Esophagus (tissue), 2 donors: Measurements from ENCODE around the gene FRMD8. TPM values are rescaled to one million over a fixed set of nuclear protein-coding genes. Genes with fewer than 3 reads are reported as not detected.
"Not testable (repeated sequence)": the region's sequence is repeated elsewhere in the genome, so short reads cannot be mapped to it uniquely, and the experiment has no call there.

Source experiments
- H3K27ac ChIP-seq, 2 donors: one replicate each; pipeline ENCODE4 v1.5.1; 2013; ENCODE audit warnings: low read depth in 2 of 2, mild to moderate bottlenecking in 2 of 2, inconsistent platforms in 1 of 2, low read length in 1 of 2, moderate library complexity in 1 of 2
- H3K27me3 ChIP-seq, 2 donors: one replicate each; pipeline ENCODE4 v1.6.1; 2013; ENCODE audit warnings: low read length in 2 of 2, control low read depth in 1 of 2, mild to moderate bottlenecking in 1 of 2; ENCODE audit not compliant: insufficient read depth in 2 of 2, control insufficient read depth in 1 of 2
- H3K36me3 ChIP-seq, 2 donors: one replicate each; pipeline ENCODE4 v1.6.1; 2013; ENCODE audit warnings: low read length in 1 of 2; ENCODE audit not compliant: control insufficient read depth in 2 of 2, insufficient read depth in 2 of 2
- H3K4me1 ChIP-seq, 2 donors: one replicate each; pipeline ENCODE4 v1.6.1; 2013; ENCODE audit warnings: low read length in 1 of 2; ENCODE audit not compliant: control insufficient read depth in 2 of 2, insufficient read depth in 2 of 2
- H3K4me3 ChIP-seq, 2 donors: one replicate each; pipeline ENCODE4 v1.5.1; 2013; ENCODE audit warnings: low read length in 2 of 2, mild to moderate bottlenecking in 2 of 2, low read depth in 1 of 2, moderate library complexity in 1 of 2
- H3K9me3 ChIP-seq, 2 donors: one replicate each; pipeline ENCODE4 v1.6.1; 2013; ENCODE audit warnings: mild to moderate bottlenecking in 2 of 2, low read depth in 1 of 2, low read length in 1 of 2, moderate library complexity in 1 of 2; ENCODE audit not compliant: control insufficient read depth in 2 of 2, insufficient read depth in 1 of 2
- WGBS, 2 donors: extraction: QIAGEN DNeasy Blood & Tissue Kit; methylation state at CpG; one replicate each; pipeline ENCODE4 v1.1.7; 2013; 5-methylcytosine and 5-hydroxymethylcytosine counted together
- polyA plus RNA-seq, 2 donors: library from polyadenylated mRNA; stranded (reverse); fragments of 200-250 nt; gene quantifications; one replicate each; pipeline ENCODE4 v1.2.3, GENCODE V29; 2013
- donor health status: healthy with polysubstance abuse.
- donor health status: Bipolar disorder and iron deficiency.

FRMD8 gene
- polyA plus RNA-seq, 2 donors, result 25.2 to 27.8 TPM

DNA sequence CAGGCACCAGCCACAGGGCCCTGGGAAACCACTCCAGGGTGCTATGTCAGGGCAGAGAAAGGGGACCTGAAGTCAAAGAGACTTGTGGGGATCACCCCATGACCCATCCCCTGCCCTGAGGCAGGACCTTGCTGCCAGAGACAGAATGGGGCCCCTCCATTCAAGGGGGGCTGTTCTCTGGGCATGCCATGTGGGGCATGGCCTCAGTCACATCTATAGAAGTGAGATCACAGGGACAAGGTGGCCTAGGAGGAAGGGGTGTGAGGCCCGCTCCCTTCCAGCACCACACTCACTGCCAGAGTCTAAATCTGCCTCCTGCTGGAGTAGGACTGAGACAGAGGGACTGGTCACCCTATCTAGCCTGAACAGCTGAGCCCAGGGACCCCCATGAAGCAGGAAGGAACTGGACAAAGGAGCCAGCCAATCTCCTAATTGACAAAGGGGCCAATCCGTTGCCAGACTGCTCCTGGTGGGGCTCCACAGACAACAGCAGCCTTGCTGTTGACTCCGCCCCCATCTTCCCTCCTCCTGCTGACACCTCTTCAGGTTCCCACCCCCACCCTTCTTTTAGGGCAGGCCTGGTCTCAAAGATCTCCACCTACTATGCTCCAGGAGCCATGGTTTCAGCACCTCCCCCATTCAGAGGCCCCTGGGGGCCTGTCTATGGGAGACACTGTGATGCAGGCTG, 62.1 kb downstream of the FRMD8 start:
- peak overlapping the region; percentile 3 to 58 for H3K27ac ChIP-seq
- 79 to 89% methylated on average over 3 of the region's 3 CpGs for WGBS, 2 donors

GRCh38 chr11:65451301-65451700, 64.9 kb downstream of the FRMD8 start:
- not testable (repeated sequence) for H3K4me3 ChIP-seq, H3K4me1 ChIP-seq, H3K27me3 ChIP-seq, H3K9me3 ChIP-seq, H3K27ac ChIP-seq, H3K36me3 ChIP-seq
- WGBS, 2 donors, result 85 to 95% methylated on average over 10 to 28 of the region's 30 CpGs

More for the DNA sequence above, 62.1 kb downstream of the FRMD8 start:
- H3K36me3 ChIP-seq, result peaks cover 0 to 14% of the 10 kb centered on the region in 2 donors
- H3K4me3 ChIP-seq, result no peak overlapping the region
- no peaks in the 10 kb centered on the region for H3K9me3 ChIP-seq
- no peaks in the 10 kb centered on the region for H3K27me3 ChIP-seq
- H3K4me1 ChIP-seq, result no peaks in the 10 kb centered on the region

GRCh38 chr11:65452259-65452658, 65.8 kb downstream of the FRMD8 start:
- H3K4me3 ChIP-seq, H3K9me3 ChIP-seq, H3K4me1 ChIP-seq, H3K27me3 ChIP-seq, H3K36me3 ChIP-seq: not testable (repeated sequence)
- H3K27ac ChIP-seq, result peak overlapping the region; percentile 81 to 94
- 68 to 70% methylated on average over 1 to 2 of the region's 3 CpGs for WGBS, 2 donors

GRCh38 chr11:65452806-65453490, 66.5 kb downstream of the FRMD8 start:
- H3K27ac ChIP-seq, result peak overlapping the region; percentile 92 to 94
- no peaks in the 10 kb centered on the region for H3K9me3 ChIP-seq
- no peak overlapping the region for H3K4me3 ChIP-seq
- no peaks in the 10 kb centered on the region for H3K36me3 ChIP-seq
- no peaks in the 10 kb centered on the region for H3K27me3 ChIP-seq
- H3K4me1 ChIP-seq, result peaks cover 0 to 10% of the 10 kb centered on the region in 2 donors
- WGBS, 2 donors, result 42 to 51% methylated on average over 8 of the region's 8 CpGs

GRCh38 chr11:65454311-65454695, 67.9 kb downstream of the FRMD8 start:
- Histone ChIP-seq H3K27me3 (no peaks in the 10 kb centered on the region), H3K4me3 (peak overlapping the region; percentile 42 to 58), H3K36me3 (no peaks in the 10 kb centered on the region), H3K9me3 (no peaks in the 10 kb centered on the region), H3K4me1 (peaks cover 0 to 10% of the 10 kb centered on the region in 2 donors), H3K27ac (peak overlapping the region; percentile 88 to 92)
- WGBS, 2 donors, result 48 to 57% methylated on average over 10 of the region's 10 CpGs

- no peaks in the 10 kb centered on the region for H3K9me3 ChIP-seq
- H3K4me3 ChIP-seq, result peak overlapping the region; percentile 42 to 58
- peaks cover 0 to 10% of the 10 kb centered on the region in 2 donors for H3K4me1 ChIP-seq
- peak overlapping the region; percentile 88 to 92 for H3K27ac ChIP-seq
- no peaks in the 10 kb centered on the region for H3K27me3 ChIP-seq
- H3K36me3 ChIP-seq, result no peaks in the 10 kb centered on the region
- WGBS, 2 donors, result 2 to 3% methylated on average over 47 of the region's 47 CpGs
Measured at GRCh38 chr11:65454696-65455456, 68.4 kb downstream of the FRMD8 start.

GRCh38 chr11:65456418-65456817, 70.0 kb downstream of the FRMD8 start:
- Histone ChIP-seq H3K4me3 (no peak overlapping the region), H3K9me3 (no peaks in the 10 kb centered on the region), H3K27me3 (no peaks in the 10 kb centered on the region), H3K36me3 (no peaks in the 10 kb centered on the region), H3K27ac (no peak overlapping the region), H3K4me1 (peaks cover 0 to 10% of the 10 kb centered on the region in 2 donors)
- WGBS, 2 donors, result 92 to 93% methylated on average over 3 of the region's 3 CpGs

DNA sequence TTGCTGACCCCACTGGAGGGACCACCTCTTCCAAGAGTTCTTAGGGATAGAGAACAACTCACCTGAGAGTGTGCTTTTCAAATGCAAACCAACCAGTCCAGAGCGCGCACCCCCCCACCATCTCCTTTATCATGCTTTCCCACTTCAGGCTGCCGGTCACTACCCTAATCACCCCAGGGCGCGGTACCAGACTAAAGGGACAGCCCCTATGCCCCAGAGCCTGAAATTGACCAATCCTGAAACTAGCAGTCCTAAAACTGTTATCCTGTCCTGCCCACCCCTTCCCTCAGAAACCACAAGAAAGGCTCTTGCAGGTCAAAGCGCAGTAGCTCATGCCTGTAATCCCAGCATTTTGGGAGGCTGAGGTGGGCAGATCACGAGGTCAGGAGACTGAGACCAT, 73.1 kb downstream of the FRMD8 start:
- H3K27me3 ChIP-seq, result no peaks in the 10 kb centered on the region
- peaks cover 0 to 7% of the 10 kb centered on the region in 2 donors for H3K4me1 ChIP-seq
- no peaks in the 10 kb centered on the region for H3K36me3 ChIP-seq
- 83 to 84% methylated on average over 7 of the region's 7 CpGs for WGBS, 2 donors
- no peak overlapping the region for H3K4me3 ChIP-seq
- no peaks in the 10 kb centered on the region for H3K9me3 ChIP-seq
- H3K27ac ChIP-seq, result no peak overlapping the region
